Immature natural killer cell (primary cell): ENCODE measurements around the gene OR4S1. TPM values are rescaled to one million over a fixed set of nuclear protein-coding genes. Genes with fewer than 3 reads are reported as not detected.
"Not testable (repeated sequence)": the region's sequence is repeated elsewhere in the genome, so short reads cannot be mapped to it uniquely, and the experiment has no call there.

Source experiments
- DNase-seq, 3 donors: peaks; one replicate each; pipeline ENCODE4 v3.0.0; 2022; ENCODE audit warnings: mixed read lengths in 1 of 3
- H3K27ac Mint-ChIP-seq, 6 donors: one replicate each; pipeline ENCODE4 v1.8.0; 2020; ENCODE audit warnings: mixed read lengths in 6 of 6, mild to moderate bottlenecking in 5 of 6, inconsistent platforms in 4 of 6, moderate library complexity in 3 of 6
- H3K27me3 Mint-ChIP-seq, 3 donors: one replicate each; pipeline ENCODE4 v1.8.0; 2020 to 2021; ENCODE audit warnings: low read depth in 3 of 3, mild to moderate bottlenecking in 3 of 3, mixed read lengths in 3 of 3, moderate library complexity in 3 of 3, inconsistent platforms in 1 of 3
- H3K36me3 Mint-ChIP-seq, 3 donors: one replicate each; pipeline ENCODE4 v1.8.0; 2020; ENCODE audit warnings: mixed read lengths in 3 of 3, inconsistent platforms in 2 of 3, mild to moderate bottlenecking in 2 of 3
- H3K4me1 Mint-ChIP-seq, 2 donors: one replicate each; pipeline ENCODE4 v1.8.0; 2020; ENCODE audit warnings: inconsistent platforms in 2 of 2, mild to moderate bottlenecking in 2 of 2, mixed read lengths in 2 of 2, moderate library complexity in 1 of 2
- H3K4me3 Mint-ChIP-seq, 5 donors: one replicate each; pipeline ENCODE4 v1.8.0; 2020; ENCODE audit warnings: mild to moderate bottlenecking in 5 of 5, mixed read lengths in 5 of 5, inconsistent platforms in 3 of 5, moderate library complexity in 3 of 5
- H3K9me3 Mint-ChIP-seq, 6 donors: one replicate each; pipeline ENCODE4 v1.8.0; 2020; ENCODE audit warnings: mild to moderate bottlenecking in 6 of 6, mixed read lengths in 6 of 6, inconsistent platforms in 4 of 6, moderate library complexity in 3 of 6
- polyA plus RNA-seq, 3 donors: library from polyadenylated mRNA; unstranded; fragments of 300-500 nt; fragmentation: Illumina TruSeq; gene quantifications; one replicate each; pipeline ENCODE4 v1.2.3, GENCODE V29; 2021

OR4S1 gene
- not detected for polyA plus RNA-seq

GRCh38 chr11:48305923-48306322 is at the start of gene OR4S1:
Gene OR4S1, plus strand, starts transcription at chr11:48306223. Its CDS starts 0 bp downstream, at chr11:48306223.
- Mint-ChIP-seq H3K4me1 (no peaks in the 10 kb centered on the region), H3K27ac (no peak within 1 kb of the TSS), H3K36me3 (no peaks in the 10 kb centered on the region), H3K27me3 (peaks cover 1 to 6% (median 2%) of the 10 kb centered on the region in 3 donors), H3K4me3 (no peak within 1 kb of the TSS), H3K9me3 (peaks cover 0 to 2% (median 0%) of the 10 kb centered on the region in 6 donors)
- no peak for DNase-seq

DNA sequence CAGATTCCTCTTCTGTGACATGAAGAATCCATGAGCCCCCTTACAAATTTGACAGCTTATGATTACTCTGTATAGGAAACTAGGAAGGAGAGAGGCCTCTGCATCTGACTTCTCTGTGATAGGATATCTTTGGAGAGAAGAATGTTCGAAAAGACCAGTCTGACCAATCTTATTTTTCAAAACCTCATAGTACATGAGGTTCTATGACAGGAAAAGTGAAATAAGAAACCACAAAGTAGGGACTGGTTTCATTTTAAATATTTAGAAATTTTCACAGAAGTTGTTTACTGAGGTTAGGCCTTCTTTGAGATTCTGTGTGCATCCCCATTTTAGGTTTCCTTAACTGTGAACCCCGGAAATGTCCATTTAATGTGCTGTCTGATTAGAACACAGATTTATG is 44.4 kb upstream of the OR4S1 start:
- H3K27ac Mint-ChIP-seq: no peak overlapping the region
- peaks cover 0 to 2% (median 0%) of the 10 kb centered on the region in 3 donors for H3K36me3 Mint-ChIP-seq
- no peak overlapping the region for H3K4me3 Mint-ChIP-seq
- peaks cover 0 to 14% (median 5%) of the 10 kb centered on the region in 3 donors for H3K27me3 Mint-ChIP-seq
- H3K4me1 Mint-ChIP-seq: no peaks in the 10 kb centered on the region
- DNase-seq: no peak
- peaks cover 0 to 12% (median 0%) of the 10 kb centered on the region in 6 donors for H3K9me3 Mint-ChIP-seq

DNA sequence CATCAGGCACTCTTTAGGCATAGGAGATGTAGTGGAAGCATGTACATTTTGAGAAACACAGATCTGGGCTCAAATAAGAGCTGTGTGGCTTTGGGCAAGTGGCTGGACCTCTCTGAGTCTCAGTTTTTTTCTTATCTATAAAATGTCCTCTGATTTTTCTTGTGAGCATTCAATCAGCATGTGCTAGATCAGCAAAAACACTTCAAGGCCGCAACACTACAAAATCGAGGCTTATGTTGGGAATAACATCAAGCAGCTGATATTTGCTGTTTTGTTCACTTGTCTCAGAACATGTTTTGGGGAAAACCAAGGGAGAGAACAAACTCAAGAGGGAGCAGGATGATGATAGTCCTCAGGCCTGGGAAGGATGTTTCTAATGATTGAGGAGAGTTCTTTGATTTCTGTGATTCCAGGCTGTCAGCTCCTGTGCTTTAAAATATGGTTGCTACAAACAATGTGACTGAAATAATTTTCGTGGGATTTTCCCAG is 42.6 kb upstream of the OR4S1 start, which contains the start of gene OR4X1:
Gene OR4X1, plus strand, starts transcription at position 439 of the 489 bp plus-strand sequence. Its CDS starts 0 bp downstream, at position 439.
- Mint-ChIP-seq H3K4me3 (no peak within 1 kb of the TSS), H3K27ac (no peak within 1 kb of the TSS), H3K4me1 (no peaks in the 10 kb centered on the region), H3K36me3 (no peaks in the 10 kb centered on the region), H3K9me3 (peaks cover 0 to 7% (median 0%) of the 10 kb centered on the region in 6 donors), H3K27me3 (peaks cover 0 to 9% (median 5%) of the 10 kb centered on the region in 3 donors)
- DNase-seq: no peak

DNA sequence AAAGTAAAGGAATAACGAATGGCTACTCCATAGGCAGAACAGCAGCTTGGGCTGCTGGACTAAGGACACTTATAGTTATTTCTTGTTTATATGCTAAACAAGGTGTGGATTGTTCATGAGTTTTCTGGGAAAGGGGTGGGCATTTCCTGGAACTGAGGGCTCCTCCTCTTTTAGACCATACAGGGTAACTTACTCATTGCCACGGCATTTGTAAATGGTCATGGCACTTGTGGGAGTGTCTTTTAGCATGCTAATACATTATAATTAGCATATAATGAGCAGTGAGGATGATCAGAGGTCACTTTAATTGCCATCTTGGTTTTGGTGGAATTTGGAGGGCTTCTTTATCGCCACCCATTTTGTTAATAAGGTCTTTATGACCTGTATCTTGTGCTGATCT is 35.4 kb upstream of the OR4S1 start:
- no peaks in the 10 kb centered on the region for H3K4me1 Mint-ChIP-seq
- H3K4me3 Mint-ChIP-seq: no peak overlapping the region
- peaks cover 0 to 6% (median 5%) of the 10 kb centered on the region in 3 donors for H3K27me3 Mint-ChIP-seq
- peaks cover 0 to 2% (median 0%) of the 10 kb centered on the region in 6 donors for H3K9me3 Mint-ChIP-seq
- DNase-seq: no peak
- no peaks in the 10 kb centered on the region for H3K36me3 Mint-ChIP-seq
- H3K27ac Mint-ChIP-seq: no peak overlapping the region

GRCh38 chr11:48272606-48273005 is 33.4 kb upstream of the OR4S1 start:
- no peaks in the 10 kb centered on the region for H3K36me3 Mint-ChIP-seq
- no peaks in the 10 kb centered on the region for H3K4me1 Mint-ChIP-seq
- no peak overlapping the region for H3K27ac Mint-ChIP-seq
- no peak overlapping the region for H3K4me3 Mint-ChIP-seq
- H3K9me3 Mint-ChIP-seq: peaks cover 0 to 2% (median 0%) of the 10 kb centered on the region in 6 donors
- peaks cover 0 to 3% (median 3%) of the 10 kb centered on the region in 3 donors for H3K27me3 Mint-ChIP-seq
- no peak for DNase-seq

DNA sequence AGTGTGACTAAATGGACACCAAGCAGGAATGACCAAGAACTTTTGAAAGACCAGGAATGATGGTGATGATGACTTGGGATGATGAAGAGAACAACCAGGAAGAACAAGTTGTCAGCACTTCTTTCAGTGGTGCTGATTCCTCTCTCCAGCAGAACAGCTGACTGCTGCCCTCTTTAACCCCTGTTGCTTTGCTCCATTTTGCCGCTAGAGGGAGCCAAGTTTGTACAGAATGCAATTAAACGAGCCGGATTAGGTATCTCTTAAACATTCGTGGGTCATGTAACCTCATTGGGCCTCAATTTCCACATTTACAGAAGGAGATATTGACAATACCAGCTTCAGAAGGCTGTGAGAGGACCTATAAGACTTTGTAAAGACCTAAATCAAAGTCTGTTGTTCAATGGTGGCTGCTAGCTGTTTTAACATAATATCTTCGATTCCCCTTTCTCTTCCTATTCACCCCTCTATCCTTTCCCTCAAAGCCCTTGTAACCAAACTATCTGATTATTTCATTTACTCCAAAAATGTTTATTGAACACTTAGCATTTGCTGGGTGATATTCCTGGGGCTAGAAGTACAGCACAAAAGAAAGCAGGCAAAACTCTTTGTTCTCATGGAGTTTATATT is 1.9 kb downstream of the OR4S1 start:
- Mint-ChIP-seq H3K36me3 (no peaks in the 10 kb centered on the region), H3K27ac (no peak overlapping the region), H3K27me3 (peaks cover 0 to 6% (median 1%) of the 10 kb centered on the region in 3 donors), H3K4me3 (no peak overlapping the region), H3K4me1 (no peaks in the 10 kb centered on the region), H3K9me3 (no peaks in the 10 kb centered on the region)
- peak; percentile 6 to 45 (median 8) for DNase-seq

GRCh38 chr11:48313590-48313989 is 7.6 kb downstream of the OR4S1 start:
- not testable (repeated sequence) for H3K27ac Mint-ChIP-seq, H3K4me3 Mint-ChIP-seq, H3K9me3 Mint-ChIP-seq, H3K36me3 Mint-ChIP-seq, H3K4me1 Mint-ChIP-seq, H3K27me3 Mint-ChIP-seq, DNase-seq

DNA sequence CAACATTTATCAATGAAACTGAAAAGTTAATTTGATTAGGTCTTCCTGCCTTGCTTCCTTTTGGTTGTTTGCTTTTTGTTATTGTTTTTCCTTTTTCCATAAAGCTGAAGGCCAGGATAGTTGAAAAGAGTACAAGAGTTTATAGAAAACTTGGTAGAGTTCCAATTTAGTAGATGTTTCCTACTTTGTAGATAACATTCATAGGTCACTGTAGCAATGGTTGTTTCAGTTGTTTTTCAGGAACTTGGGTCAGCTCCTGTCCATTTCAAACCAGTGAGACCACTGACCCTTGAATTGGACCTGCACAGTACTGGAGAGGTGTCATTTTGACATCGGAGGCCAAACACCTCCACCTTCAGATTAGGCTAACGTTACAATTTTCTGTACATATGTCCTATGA is 13.8 kb downstream of the OR4S1 start:
- not testable (repeated sequence) for H3K4me1 Mint-ChIP-seq, DNase-seq, H3K9me3 Mint-ChIP-seq, H3K36me3 Mint-ChIP-seq, H3K27me3 Mint-ChIP-seq, H3K4me3 Mint-ChIP-seq, H3K27ac Mint-ChIP-seq

- not testable (repeated sequence) for H3K27me3 Mint-ChIP-seq
- H3K27ac Mint-ChIP-seq: peak within 1 kb of the TSS in 2 of 6 donors; percentile 12 to 42
These were observed 18.6 kb downstream of the OR4S1 start, which contains the start of gene OR4C3 for GRCh38 chr11:48324620-48325019. Gene OR4C3, plus strand, starts transcription at chr11:48324920. Its CDS starts 102 bp downstream, at chr11:48325022.

DNA sequence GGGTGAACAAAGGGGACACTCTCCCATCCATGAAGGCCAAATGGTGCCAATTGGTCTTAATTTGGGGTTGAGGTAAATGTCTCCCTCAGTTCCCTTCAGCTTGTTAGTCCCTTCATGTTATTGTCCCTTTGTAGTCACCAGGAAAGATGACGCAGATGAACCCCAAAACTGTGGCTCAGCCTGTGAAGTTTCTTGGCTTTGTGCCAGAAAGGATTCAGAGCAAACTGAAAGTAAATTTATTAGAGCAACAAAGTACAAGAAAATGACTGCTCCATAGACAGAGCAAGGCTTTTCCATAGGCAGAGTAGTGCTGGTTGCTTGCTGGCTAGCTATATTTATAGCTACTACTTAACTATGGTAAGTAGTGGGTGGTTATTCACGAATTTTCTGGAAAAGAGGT is 35.4 kb downstream of the OR4S1 start:
- H3K27ac Mint-ChIP-seq: no peak overlapping the region
- peak in 1 of 3 donors; percentile 30 for DNase-seq
- H3K27me3 Mint-ChIP-seq: peaks cover 2 to 7% (median 4%) of the 10 kb centered on the region in 3 donors
- peaks cover 0 to 5% (median 0%) of the 10 kb centered on the region in 3 donors for H3K36me3 Mint-ChIP-seq
- H3K9me3 Mint-ChIP-seq: peaks cover 0 to 12% (median 5%) of the 10 kb centered on the region in 6 donors
- H3K4me1 Mint-ChIP-seq: peaks cover 0 to 8% of the 10 kb centered on the region in 2 donors
- peak overlapping the region in 1 of 5 donors; percentile 63 for H3K4me3 Mint-ChIP-seq

More at GRCh38 chr11:48324620-48325019, 18.6 kb downstream of the OR4S1 start, which contains the start of gene OR4C3:
- H3K36me3 Mint-ChIP-seq, DNase-seq, H3K9me3 Mint-ChIP-seq: not testable (repeated sequence)
- peaks cover 11 to 15% of the 10 kb centered on the region in 2 donors for H3K4me1 Mint-ChIP-seq
- H3K4me3 Mint-ChIP-seq: peak within 1 kb of the TSS in 2 of 5 donors; percentile 46 to 50

- not testable (repeated sequence) for H3K36me3 Mint-ChIP-seq, H3K4me3 Mint-ChIP-seq, H3K27me3 Mint-ChIP-seq, DNase-seq, H3K27ac Mint-ChIP-seq
- Mint-ChIP-seq H3K9me3 (peaks cover 0 to 16% (median 7%) of the 10 kb centered on the region in 6 donors), H3K4me1 (peaks cover 0 to 12% of the 10 kb centered on the region in 2 donors)
These were observed 36.5 kb downstream of the OR4S1 start for GRCh38 chr11:48342505-48342904.

DNA sequence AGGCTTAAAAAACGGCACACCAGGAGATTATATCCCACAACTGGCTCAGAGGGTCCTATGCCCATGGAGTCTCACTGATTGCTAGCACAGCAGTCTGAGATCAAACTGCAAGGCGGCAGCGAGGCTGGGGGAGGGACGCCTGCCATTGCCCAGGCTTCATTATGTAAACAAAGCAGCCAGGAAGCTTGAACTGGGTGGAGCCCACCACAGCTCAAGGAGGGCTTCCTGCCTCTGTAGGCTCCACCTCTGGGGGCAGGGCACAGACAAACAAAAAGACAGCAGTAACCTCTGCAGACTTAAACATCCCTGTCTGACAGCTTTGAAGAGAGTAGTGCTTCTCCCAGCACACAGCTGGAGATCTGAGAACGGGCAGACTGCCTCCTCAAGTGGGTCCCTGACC is 40.3 kb downstream of the OR4S1 start:
- Mint-ChIP-seq H3K27ac (peak overlapping the region in 2 of 6 donors; percentile 74 to 76), H3K4me3 (peak overlapping the region in 2 of 5 donors; percentile 20 to 41), H3K4me1 (peaks cover 0 to 12% of the 10 kb centered on the region in 2 donors), H3K9me3 (peaks cover 4 to 36% (median 9%) of the 10 kb centered on the region in 6 donors)
- not testable (repeated sequence) for DNase-seq, H3K27me3 Mint-ChIP-seq, H3K36me3 Mint-ChIP-seq

GRCh38 chr11:48354013-48354412 is 48.0 kb downstream of the OR4S1 start:
- no peaks in the 10 kb centered on the region for H3K4me1 Mint-ChIP-seq
- no peak overlapping the region for H3K4me3 Mint-ChIP-seq
- no peak overlapping the region for H3K27ac Mint-ChIP-seq
- H3K27me3 Mint-ChIP-seq: peaks cover 0 to 3% (median 2%) of the 10 kb centered on the region in 3 donors
- H3K36me3 Mint-ChIP-seq: no peaks in the 10 kb centered on the region
- H3K9me3 Mint-ChIP-seq: peaks cover 0 to 23% (median 4%) of the 10 kb centered on the region in 6 donors
- DNase-seq: no peak

GRCh38 chr11:48354677-48355076 is 48.7 kb downstream of the OR4S1 start:
- no peak for DNase-seq
- Mint-ChIP-seq H3K27me3 (peaks cover 0 to 3% (median 2%) of the 10 kb centered on the region in 3 donors), H3K9me3 (peaks cover 0 to 18% (median 4%) of the 10 kb centered on the region in 6 donors), H3K36me3 (no peaks in the 10 kb centered on the region), H3K4me1 (no peaks in the 10 kb centered on the region), H3K27ac (no peak overlapping the region), H3K4me3 (no peak overlapping the region)
